ENCODE data around the gene PPME1. TPM values are rescaled to one million over a fixed set of nuclear protein-coding genes. Genes with fewer than 3 reads are reported as not detected.

The PPME1 gene
- total RNA-seq, 1 experiment from 2014 or later, result 99.4 TPM

GRCh38 chr11:74141908-74142307, 29.2 kb upstream of the PPME1 start:
- no peak for DNase-seq (ENCODE audit: low read depth, low spot score)
- TF ChIP-seq SIN3A (IDR thresholded peaks at IDR 0.05; ENCODE audit: borderline replicate concordance, insufficient read depth, low read depth, low read length) (no peak), POLR2AphosphoS5 (IDR thresholded peaks at IDR 0.05; ENCODE audit: low read depth, low read length) (no peak), REST (IDR thresholded peaks at IDR 0.05; ENCODE audit: insufficient read depth in 1 of 2, low read depth in 2 of 2, low read length in 1 of 2) (no peak), TCF7L2 (IDR thresholded peaks at IDR 0.05; ENCODE audit: low read depth, low read length) (no peak), CTCF (IDR thresholded peaks at IDR 0.05) (no peak)
- ChIA-PET POLR2A (no interaction called here), CTCF (no interaction called here)
- H3K27me3 ChIP-seq (ENCODE audit: control insufficient read depth, insufficient read depth, low read length), result no peaks in the 10 kb centered on the region
- peak overlapping the region; percentile 98 for H3K27ac ChIP-seq (ENCODE audit: low read length)
- H3K9me3 ChIP-seq (ENCODE audit: control insufficient read depth, insufficient read depth, low read depth, low read length), result no peaks in the 10 kb centered on the region
- intact Hi-C loops (cut with micrococcal nuclease; ENCODE audit: unreplicated experiment) (no loop called here), in situ Hi-C loops (cut with HindIII; ENCODE audit: low pct_unique_long_range_greater_than_20kb, low sequenced_read_pairs) (no loop called here)
- no TSS peak for BruUV-seq (replicated peaks)
- no peak overlapping the region for H3K4me3 ChIP-seq (ENCODE audit: low read depth in 2 of 2, low read length in 2 of 2)
- H3K36me3 ChIP-seq (ENCODE audit: control insufficient read depth, insufficient read depth, low read length), result no peaks in the 10 kb centered on the region; the same call in 1 of the 2 replicates
- ATAC-seq, result no peak
- peaks cover 60% of the 10 kb centered on the region for H3K4me1 ChIP-seq (ENCODE audit: control insufficient read depth, insufficient read depth, low read length)

- H3K9me3 ChIP-seq (ENCODE audit: control insufficient read depth, insufficient read depth, low read depth, low read length), result no peaks in the 10 kb centered on the region
- CTCF ChIA-PET, result no interaction called here
- no peak overlapping the region for H3K4me3 ChIP-seq (ENCODE audit: low read depth in 2 of 2, low read length in 2 of 2)
- ATAC-seq, result no peak
- peaks cover 57% of the 10 kb centered on the region for H3K4me1 ChIP-seq (ENCODE audit: control insufficient read depth, insufficient read depth, low read length)
- peak overlapping the region; percentile 98 for H3K27ac ChIP-seq (ENCODE audit: low read length)
- no peaks in the 10 kb centered on the region for H3K27me3 ChIP-seq (ENCODE audit: control insufficient read depth, insufficient read depth, low read length)
- DNase-seq (ENCODE audit: low read depth, low spot score), result no peak
- BruUV-seq (replicated peaks), result no TSS peak
- intact Hi-C loops (cut with micrococcal nuclease; ENCODE audit: unreplicated experiment) (no loop called here), in situ Hi-C loops (cut with HindIII; ENCODE audit: low pct_unique_long_range_greater_than_20kb, low sequenced_read_pairs) (no loop called here)
- H3K36me3 ChIP-seq (ENCODE audit: control insufficient read depth, insufficient read depth, low read length), result no peaks in the 10 kb centered on the region; the same call in 1 of the 2 replicates
- TF ChIP-seq TCF7L2 (IDR thresholded peaks at IDR 0.05; ENCODE audit: low read depth, low read length) (no peak), CTCF (IDR thresholded peaks at IDR 0.05) (no peak), REST (IDR thresholded peaks at IDR 0.05; ENCODE audit: insufficient read depth in 1 of 2, low read depth in 2 of 2, low read length in 1 of 2) (no peak), POLR2AphosphoS5 (IDR thresholded peaks at IDR 0.05; ENCODE audit: low read depth, low read length) (no peak)
- POLR2A ChIA-PET, result no interaction called here
Observed at GRCh38 chr11:74142624-74143023, 28.5 kb upstream of the PPME1 start.
